OCI-M1 (cell line): ENCODE measurements around the gene PIGM.
"Not testable (repeated sequence)": the region's sequence is repeated elsewhere in the genome, so short reads cannot be mapped to it uniquely, and the experiment has no call there.

Experiments used
- DNase-seq: peaks from one replicate; lab custom pipeline; 2025; lab: John Stamatoyannopoulos, UW

The PIGM gene

GRCh38 chr1:160061369-160062229 lies 29.8 kb upstream of the PIGM start:
- DNase-seq = no peak

GRCh38 chr1:160058087-160058486 lies 26.3 kb upstream of the PIGM start:
- peak; percentile 20 for DNase-seq

- DNase-seq = no peak
Measured at GRCh38 chr1:160056648-160057169, 24.9 kb upstream of the PIGM start.

GRCh38 chr1:160053548-160054365 lies 22.0 kb upstream of the PIGM start:
- DNase-seq = no peak

- DNase-seq = no peak
Measured at GRCh38 chr1:160052936-160053335, 21.1 kb upstream of the PIGM start.

GRCh38 chr1:160050619-160051018 lies 18.8 kb upstream of the PIGM start:
- no peak for DNase-seq

- not testable (repeated sequence) for DNase-seq
Measured at GRCh38 chr1:160050182-160050581, 18.4 kb upstream of the PIGM start.

GRCh38 chr1:160049101-160049500 lies 17.3 kb upstream of the PIGM start:
- DNase-seq = no peak

GRCh38 chr1:160048335-160048734 lies 16.5 kb upstream of the PIGM start:
- DNase-seq = no peak

GRCh38 chr1:160047111-160047991 lies 15.6 kb upstream of the PIGM start:
- no peak for DNase-seq

- peak; percentile 99 for DNase-seq
Measured at GRCh38 chr1:160046494-160047110, 14.8 kb upstream of the PIGM start.

- peak; percentile 34 for DNase-seq
Measured at GRCh38 chr1:160045653-160046052, 13.9 kb upstream of the PIGM start.

GRCh38 chr1:160043543-160043942 lies 11.8 kb upstream of the PIGM start:
- no peak for DNase-seq

- no peak for DNase-seq
Measured at GRCh38 chr1:160040476-160040875, 8.7 kb upstream of the PIGM start.

- DNase-seq = peak; percentile 66
Measured at GRCh38 chr1:160032165-160032820, 503 bp upstream of the PIGM start.

GRCh38 chr1:160030657-160031364 lies 979 bp downstream of the PIGM start:
- DNase-seq = peak; percentile 72

GRCh38 chr1:160028426-160028825 lies 3.4 kb downstream of the PIGM start:
- no peak for DNase-seq

- DNase-seq = no peak
Measured at GRCh38 chr1:160025314-160025713, 6.5 kb downstream of the PIGM start.

GRCh38 chr1:160024195-160024905 lies 7.4 kb downstream of the PIGM start:
- no peak for DNase-seq
